HCT116 (cell line): ENCODE measurements around the gene ADRM1. TPM values are rescaled to one million over a fixed set of nuclear protein-coding genes. Genes with fewer than 3 reads are reported as not detected.

Experiments
- ATAC-seq: fragments of 200-7000 bp; cut with Tn5 transposase; 2 replicates; pipeline ENCODE4 v1.9.1; 2020; ENCODE audit warnings: mild to moderate bottlenecking, moderate library complexity
- BruUV-seq: library from RNA; stranded (reverse); fragments of 400-500 nt; replicated peaks from 2 replicates; lab custom pipeline; 2021; lab: Mats Ljungman, UMichigan
- CTCF ChIA-PET: fragments of 300-600 bp; sonication (Branson Sonifier 250); formaldehyde crosslinking; loops from one replicate; lab custom pipeline; 2021; ENCODE audit warnings: antibody characterized with exemption; lab: Charles Lee
- POLR2A ChIA-PET: fragments of 300-600, 350-600 bp; sonication (Branson Sonifier 250); formaldehyde crosslinking; loops from one replicate; lab custom pipeline; 2021; ENCODE audit warnings: antibody characterized with exemption; lab: Charles Lee
- RAD21 ChIA-PET, 2 experiments: fragments of 300-600 bp; sonication (Branson Sonifier 250); formaldehyde crosslinking; loops; one replicate each; lab custom pipeline; 2023; ENCODE audit warnings: low total read pairs in 2 of 2; ENCODE audit not compliant: uncharacterized antibody in 2 of 2, unreplicated experiment in 2 of 2, low non-redundant PET in 1 of 2; lab: Charles Lee
- DNase-seq: peaks from one replicate; pipeline ENCODE4 v3.0.0-alpha.2; 2010; ENCODE audit warnings: low read depth, low spot score
- H2AFZ ChIP-seq: fragments of 200-600 bp; shearing (Covaris generic), sonication (generic); 2 replicates; pipeline ENCODE4 v1.6.1; 2017; ENCODE audit warnings: low read depth, mixed run types, mixed read lengths, antibody characterized with exemption, low read length; ENCODE audit not compliant: poor library complexity, severe bottlenecking
- H3K27ac ChIP-seq: 2 replicates; pipeline ENCODE4 v1.5.1; 2012; ENCODE audit warnings: low read depth, low read length
- H3K27me3 ChIP-seq: fragments of 200-600 bp; sonication (generic); 2 replicates; pipeline ENCODE4 v1.6.1; 2016; ENCODE audit warnings: mixed run types, low read length, mixed read lengths; ENCODE audit not compliant: insufficient read depth
- H3K36me3 ChIP-seq, 2 experiments: fragments of 200-500 bp in 1 of 2; fragments of 200-600 bp in 1 of 2; sonication (Bioruptor generic) in 1 of 2; sonication (generic) in 1 of 2; 2 replicates each; pipeline versions ENCODE4 v1.5.1 to v1.6.1; 2014 to 2016; ENCODE audit warnings: low read length in 2 of 2, inconsistent platforms in 1 of 2, mixed read lengths in 1 of 2, mixed run types in 1 of 2; ENCODE audit not compliant: insufficient read depth in 2 of 2, control insufficient read depth in 1 of 2
- H3K4me1 ChIP-seq, 2 experiments: fragments of 200-600 bp in 1 of 2; sonication (generic) in 1 of 2; 2 replicates each; pipeline versions ENCODE4 v1.5.1 to v1.6.1; 2012 to 2017; ENCODE audit warnings: low read length in 2 of 2, inconsistent platforms in 1 of 2, mild to moderate bottlenecking in 1 of 2, mixed read lengths in 1 of 2, mixed run types in 1 of 2, moderate library complexity in 1 of 2; ENCODE audit not compliant: insufficient read depth in 2 of 2, control insufficient read depth in 1 of 2
- H3K4me2 ChIP-seq: fragments of 200-600 bp; sonication (generic); 2 replicates; pipeline ENCODE4 v1.6.1; 2017; ENCODE audit warnings: mixed run types, low read length, mixed read lengths
- H3K4me3 ChIP-seq, 2 experiments: fragments of 200-600 bp in 1 of 2; sonication (generic) in 1 of 2; replicated peaks in 1 of 2; 2 replicates each; pipeline ENCODE4 v1.5.1; 2011 to 2016; ENCODE audit warnings: low read length in 2 of 2, control low read depth in 1 of 2, low read depth in 1 of 2, mild to moderate bottlenecking in 1 of 2, mixed read lengths in 1 of 2, mixed run types in 1 of 2
- H3K79me2 ChIP-seq: fragments of 200-600 bp; sonication (generic); 2 replicates; pipeline ENCODE4 v1.6.1; 2017; ENCODE audit warnings: mild to moderate bottlenecking, mixed run types, low read length, moderate library complexity, mixed read lengths; ENCODE audit not compliant: insufficient read depth
- H3K9ac ChIP-seq: fragments of 200-600 bp; sonication (generic); 2 replicates; pipeline ENCODE4 v1.6.1; 2016; ENCODE audit warnings: low read length, mixed read lengths
- H3K9me2 ChIP-seq: fragments of 200-600 bp; sonication (generic), shearing (Covaris generic); 2 replicates; pipeline ENCODE4 v1.6.1; 2017; ENCODE audit warnings: mixed run types, mild to moderate bottlenecking, moderate library complexity; ENCODE audit not compliant: insufficient read depth
- H3K9me3 ChIP-seq, 2 experiments: fragments of 200-500 bp in 1 of 2; fragments of 200-600 bp in 1 of 2; sonication (Bioruptor generic) in 1 of 2; sonication (generic) in 1 of 2; 2 replicates each; pipeline ENCODE4 v1.6.1; 2014 to 2017; ENCODE audit warnings: low read length in 2 of 2, mixed read lengths in 2 of 2, inconsistent platforms in 1 of 2, low read depth in 1 of 2, mild to moderate bottlenecking in 1 of 2, mixed run types in 1 of 2, moderate library complexity in 1 of 2; ENCODE audit not compliant: control insufficient read depth in 1 of 2, insufficient read depth in 1 of 2
- H4K20me1 ChIP-seq: fragments of 200-600 bp; sonication (generic), shearing (Covaris generic); 2 replicates; pipeline ENCODE4 v1.6.1; 2017; ENCODE audit warnings: mixed run types, mild to moderate bottlenecking, moderate library complexity; ENCODE audit not compliant: insufficient read depth
- ATF3 ChIP-seq: IDR thresholded peaks from 2 replicates; pipeline ENCODE4 v1.6.1; 2012
- CEBPB ChIP-seq: IDR thresholded peaks from 2 replicates; pipeline ENCODE4 v1.6.1; 2012; ENCODE audit warnings: low read depth
- EZH2 ChIP-seq: fragments of 200-600 bp; sonication (generic); IDR thresholded peaks from 2 replicates; pipeline ENCODE4 v1.6.1; 2017; ENCODE audit warnings: antibody characterized with exemption, mixed run types
- EZH2phosphoT487 ChIP-seq: fragments of 200-600 bp; IDR thresholded peaks from 2 replicates; pipeline ENCODE4 v1.6.1; 2018; ENCODE audit warnings: antibody characterized with exemption, borderline replicate concordance
- FOSL1 ChIP-seq: IDR thresholded peaks from 2 replicates; pipeline ENCODE4 v1.6.1; 2012; ENCODE audit warnings: low read depth
- MAX ChIP-seq: IDR thresholded peaks from 2 replicates; pipeline ENCODE4 v1.6.1; 2012
- POLR2A ChIP-seq: IDR thresholded peaks from 2 replicates; pipeline ENCODE4 v1.7.0; 2011; ENCODE audit warnings: borderline replicate concordance; ENCODE audit not compliant: insufficient read depth, insufficient read length; ENCODE audit errors: extremely low read depth
- POLR2AphosphoS5 ChIP-seq: IDR thresholded peaks from 2 replicates; pipeline ENCODE4 v1.6.1; 2011; ENCODE audit warnings: mild to moderate bottlenecking, low read depth, low read length, moderate library complexity
- REST ChIP-seq: IDR thresholded peaks from 2 replicates; pipeline ENCODE4 v1.6.1; 2012; ENCODE audit warnings: low read depth
- SP1 ChIP-seq: IDR thresholded peaks from 2 replicates; pipeline ENCODE4 v1.6.1; 2012; ENCODE audit warnings: low read depth
- TCF7L2 ChIP-seq: IDR thresholded peaks from 2 replicates; pipeline ENCODE4 v1.7.0; 2011; ENCODE audit warnings: borderline replicate concordance, inconsistent platforms; ENCODE audit not compliant: insufficient read depth, insufficient read length; ENCODE audit errors: extremely low read depth
- ZBTB33 ChIP-seq: IDR thresholded peaks from 2 replicates; pipeline ENCODE4 v1.6.1; 2011; ENCODE audit warnings: mild to moderate bottlenecking, low read length, moderate library complexity; ENCODE audit not compliant: insufficient replicate concordance; ENCODE audit errors: extremely low read depth
- ZNF274 ChIP-seq: fragments of 200-500 bp; sonication (Bioruptor generic); IDR thresholded peaks from 2 replicates; pipeline ENCODE4 v1.6.1; 2014; ENCODE audit warnings: mild to moderate bottlenecking, low read depth, low read length, inconsistent platforms
- intact Hi-C: fragments of 100-400 bp; cut with micrococcal nuclease; formaldehyde crosslinking; loops from 2 replicates; pipeline ENCODE4 v1.10.0; 2022
- total RNA-seq: library from RNA; stranded (reverse); gene quantifications from one replicate; pipeline ENCODE4 v1.2.1, GENCODE V29; 2021; ENCODE audit not compliant: unreplicated experiment

The ADRM1 gene
- total RNA-seq, 1 experiment from 2014 or later = 158 TPM

GRCh38 chr20:62307226-62308101 lies 4.7 kb downstream of the ADRM1 start (continued):
- TF ChIP-seq TCF7L2 = no peak

GRCh38 chr20:62308102-62308822 lies 5.5 kb downstream of the ADRM1 start:
- H3K36me3 ChIP-seq = peaks cover 25 to 50% of the 10 kb centered on the region in 2 experiments
- no peaks in the 10 kb centered on the region for H3K27me3 ChIP-seq
- ChIA-PET RAD21 (no interaction called here), POLR2A (no interaction called here), CTCF (no interaction called here)
- H3K9me2 ChIP-seq = no peaks in the 10 kb centered on the region
- ATAC-seq (no peak), DNase-seq (no peak)
- peaks cover 13 to 27% of the 10 kb centered on the region in 2 experiments for H3K4me1 ChIP-seq
- no peak overlapping the region for H3K4me3 ChIP-seq
- no peak overlapping the region for H3K4me2 ChIP-seq
- intact Hi-C loops = loop anchor here (10.0 kb wide), 1 partner anchor 497 kb away; the partner anchor contains the start of gene OGFR
- BruUV-seq = TSS peak; percentile 10
- peaks cover 21% of the 10 kb centered on the region; the same call in 1 of the 2 replicates for H4K20me1 ChIP-seq
- H3K9me3 ChIP-seq = no peaks in the 10 kb centered on the region
- peaks cover 44% of the 10 kb centered on the region for H3K79me2 ChIP-seq
- no peak overlapping the region for H3K9ac ChIP-seq
- TF ChIP-seq ZBTB33 (no peak), MAX (no peak), POLR2AphosphoS5 (no peak), TCF7L2 (no peak), ZNF274 (no peak), SP1 (no peak), REST (no peak), CEBPB (no peak), EZH2phosphoT487 (no peak), EZH2 (no peak), ATF3 (no peak), POLR2A (no peak), FOSL1 (no peak)
- H3K27ac ChIP-seq = peak overlapping the region; percentile 95; the same call in 1 of the 2 replicates
- H2AFZ ChIP-seq = no peak overlapping the region
